Fibroblast of the aortic adventitia (primary cell): ENCODE measurements around the gene CFAP54. TPM values are rescaled to one million over a fixed set of nuclear protein-coding genes. Genes with fewer than 3 reads are reported as not detected.

Experiments
- DNase-seq: peaks from one replicate; pipeline ENCODE4 v3.0.0-alpha.2; 2010; ENCODE audit warnings: low read depth
- H3K4me3 ChIP-seq: 2 replicates; pipeline ENCODE4 v1.5.1; 2011; ENCODE audit warnings: low read depth, mild to moderate bottlenecking, control low read depth, low read length, moderate library complexity
- CTCF ChIP-seq: IDR thresholded peaks from 2 replicates; pipeline ENCODE4 v1.5.1; 2011; ENCODE audit warnings: mild to moderate bottlenecking, low read length, control low read depth, inconsistent platforms; ENCODE audit not compliant: insufficient read depth
- total RNA-seq: library from RNA; depleted of rRNA; stranded (reverse); fragments of >200 nt; gene quantifications from 2 replicates; pipeline ENCODE4 v1.2.3, GENCODE V29; 2012; ENCODE audit warnings: low replicate concordance

The CFAP54 gene
- total RNA-seq, 1 donor, result 3.0 TPM

- no peak overlapping the region for H3K4me3 ChIP-seq
- no peak for DNase-seq
These were observed 5.8 kb downstream of the CFAP54 start for GRCh38 chr12:96495155-96495554.

GRCh38 chr12:96495841-96496545 is 6.6 kb downstream of the CFAP54 start:
- no peak for DNase-seq
- TF ChIP-seq CTCF, result no peak
- no peak overlapping the region for H3K4me3 ChIP-seq

More at GRCh38 chr12:96495155-96495554, 5.8 kb downstream of the CFAP54 start:
- no peak for TF ChIP-seq CTCF

- no peak for TF ChIP-seq CTCF
- no peak overlapping the region for H3K4me3 ChIP-seq
- DNase-seq, result no peak
These were observed 7.6 kb downstream of the CFAP54 start for GRCh38 chr12:96496944-96497343.

GRCh38 chr12:96497855-96498254 is 8.5 kb downstream of the CFAP54 start:
- DNase-seq, result no peak
- no peak overlapping the region for H3K4me3 ChIP-seq
- no peak for TF ChIP-seq CTCF

- no peak overlapping the region for H3K4me3 ChIP-seq
- peak; percentile 68 for DNase-seq
- TF ChIP-seq CTCF, result peak; percentile 34
These were observed 11.3 kb downstream of the CFAP54 start for GRCh38 chr12:96500693-96501092.

GRCh38 chr12:96501133-96501761 is 11.9 kb downstream of the CFAP54 start:
- no peak for TF ChIP-seq CTCF
- peak; percentile 77 for DNase-seq
- H3K4me3 ChIP-seq, result no peak overlapping the region
